Measurements from ENCODE around the gene AKAP11.

AKAP11 gene

GRCh38 chr13:42334329-42334706, 62.4 kb downstream of the AKAP11 start:
- TF ChIP-seq TAF1 (IDR thresholded peaks at IDR 0.05; ENCODE audit: borderline replicate concordance, insufficient read depth, low read length) (no peak), FOXP2 (optimal IDR thresholded peaks at IDR 0.05; ENCODE audit: borderline replicate concordance, extremely low read depth, extremely low read length, insufficient read depth) (no peak), REST (IDR thresholded peaks at IDR 0.05; ENCODE audit: insufficient read depth in 1 of 2, low read depth in 2 of 2, low read length in 2 of 2) (no peak), POLR2AphosphoS5 (IDR thresholded peaks at IDR 0.05; ENCODE audit: low read depth, low read length) (no peak), SIN3A (IDR thresholded peaks at IDR 0.05; ENCODE audit: borderline replicate concordance, insufficient read depth, low read length) (no peak)

DNA sequence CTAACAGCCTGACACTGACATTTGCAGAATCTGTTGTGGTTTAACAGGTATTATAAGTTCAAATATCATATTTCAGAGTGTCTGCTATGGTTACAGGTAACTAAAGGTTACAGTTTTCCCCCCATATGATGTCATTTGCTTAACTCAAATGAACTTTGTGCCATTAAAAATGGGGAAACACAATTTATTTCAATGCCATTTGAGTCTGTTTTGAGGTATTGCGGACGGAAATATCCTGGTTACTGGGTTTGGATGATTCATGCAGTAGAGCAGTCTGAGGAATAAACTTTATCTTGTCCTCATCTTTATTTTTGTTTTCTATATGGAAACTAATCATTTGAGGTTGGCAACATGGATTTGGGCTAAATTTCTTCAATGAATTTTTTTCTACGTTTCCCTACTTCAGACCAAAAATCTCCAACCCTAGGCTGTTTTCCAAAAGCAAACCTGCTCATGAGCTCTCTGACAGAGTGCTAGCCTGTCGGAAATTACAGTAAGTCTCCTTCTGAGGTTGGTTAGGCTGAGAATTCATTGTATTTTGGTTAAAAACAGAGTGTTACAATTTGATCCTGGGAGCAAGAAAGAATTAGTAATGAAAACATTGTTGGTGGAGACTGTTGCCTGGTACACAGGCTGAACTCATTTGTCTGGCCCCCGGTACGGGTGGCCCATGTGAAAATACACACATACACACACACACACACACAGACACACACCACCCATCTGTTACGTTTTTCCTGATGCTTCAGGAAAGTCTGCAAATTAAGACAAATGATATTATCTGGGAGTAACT, 66.1 kb downstream of the AKAP11 start:
- no peak for TF ChIP-seq POLR2AphosphoS5 (IDR thresholded peaks at IDR 0.05; ENCODE audit: low read depth, low read length)
- no peak for TF ChIP-seq FOXP2 (optimal IDR thresholded peaks at IDR 0.05; ENCODE audit: borderline replicate concordance, extremely low read depth, extremely low read length, insufficient read depth)
- TF ChIP-seq SIN3A (IDR thresholded peaks at IDR 0.05; ENCODE audit: borderline replicate concordance, insufficient read depth, low read length) = no peak
- TF ChIP-seq TAF1 (IDR thresholded peaks at IDR 0.05; ENCODE audit: borderline replicate concordance, insufficient read depth, low read length) = no peak
- no peak for TF ChIP-seq REST (IDR thresholded peaks at IDR 0.05; ENCODE audit: insufficient read depth in 1 of 2, low read depth in 2 of 2, low read length in 2 of 2)

GRCh38 chr13:42345367-42345766, 73.4 kb downstream of the AKAP11 start:
- no peak for TF ChIP-seq TAF1 (IDR thresholded peaks at IDR 0.05; ENCODE audit: borderline replicate concordance, insufficient read depth, low read length)
- TF ChIP-seq SIN3A (IDR thresholded peaks at IDR 0.05; ENCODE audit: borderline replicate concordance, insufficient read depth, low read length) = no peak
- no peak for TF ChIP-seq FOXP2 (optimal IDR thresholded peaks at IDR 0.05; ENCODE audit: borderline replicate concordance, extremely low read depth, extremely low read length, insufficient read depth)
- TF ChIP-seq REST (IDR thresholded peaks at IDR 0.05; ENCODE audit: insufficient read depth in 1 of 2, low read depth in 2 of 2, low read length in 2 of 2) = no peak
- TF ChIP-seq POLR2AphosphoS5 (IDR thresholded peaks at IDR 0.05; ENCODE audit: low read depth, low read length) = no peak

DNA sequence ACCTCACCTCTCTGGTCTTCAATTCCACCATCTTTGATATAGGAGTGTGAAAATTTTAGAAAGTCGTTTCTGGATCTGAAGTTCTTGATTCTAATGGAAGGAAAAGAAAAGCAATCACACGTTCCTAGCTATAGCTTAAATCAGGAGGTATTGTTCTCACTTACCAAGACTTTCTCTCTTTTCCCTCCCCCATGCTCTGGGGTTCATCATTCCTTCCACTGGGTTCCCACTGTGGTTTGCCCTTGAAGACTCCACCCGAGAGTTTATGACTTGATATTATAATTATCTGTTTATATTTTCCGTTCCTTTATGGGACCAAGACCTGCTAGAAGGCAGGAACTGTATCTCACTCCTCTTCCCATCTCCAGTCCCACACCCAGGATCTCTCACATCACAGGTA, 76.6 kb downstream of the AKAP11 start:
- TF ChIP-seq TAF1 (IDR thresholded peaks at IDR 0.05; ENCODE audit: borderline replicate concordance, insufficient read depth, low read length) (no peak), REST (IDR thresholded peaks at IDR 0.05; ENCODE audit: insufficient read depth in 1 of 2, low read depth in 2 of 2, low read length in 2 of 2) (no peak), SIN3A (IDR thresholded peaks at IDR 0.05; ENCODE audit: borderline replicate concordance, insufficient read depth, low read length) (no peak), FOXP2 (optimal IDR thresholded peaks at IDR 0.05; ENCODE audit: borderline replicate concordance, extremely low read depth, extremely low read length, insufficient read depth) (no peak), POLR2AphosphoS5 (IDR thresholded peaks at IDR 0.05; ENCODE audit: low read depth, low read length) (no peak)
